K562 (cell line): ENCODE results near the gene PCSK6. TPM values are rescaled to one million over a fixed set of nuclear protein-coding genes. Genes with fewer than 3 reads are reported as not detected.
A peak's percentile ranks its signal among the peaks of the same experiment; 100 is the strongest.

Source experiments
- ATAC-seq: fragments of 200-7000 bp; cut with Tn5 transposase; 3 replicates; pipeline ENCODE4 v1.9.1; 2020; ENCODE audit warnings: moderate library complexity
- BruUV-seq: library from RNA; stranded (reverse); fragments of 400-500 nt; replicated peaks from 2 replicates; lab custom pipeline; 2021; lab: Mats Ljungman, UMichigan
- CTCF ChIA-PET: fragments of 300-600 bp; formaldehyde crosslinking; extraction: SDS; loops from one replicate; lab custom pipeline; 2021; ENCODE audit warnings: low intra/inter-chr PET ratio; lab: Yijun Ruan, JAX
- POLR2A ChIA-PET: fragments of 300-600, 350-650 bp; sonication (Branson Sonifier 250); formaldehyde crosslinking; extraction: SDS; loops from one replicate; lab custom pipeline; 2021; ENCODE audit warnings: antibody characterized with exemption, inconsistent platforms; lab: Yijun Ruan, JAX
- DNase-seq, 4 experiments: peaks; one replicate each; pipeline versions ENCODE4 v3.0.0 to v3.0.0-alpha.2; 2011 to 2018; ENCODE audit warnings: low spot score in 3 of 4, mixed read lengths in 3 of 4; ENCODE audit errors: extremely low read depth in 1 of 4
- FAIRE-seq: peaks from 2 replicates; lab custom pipeline; 2011; peaks lifted over from hg19 to GRCh38; lab: Jason Lieb, UNC
- H2AFZ ChIP-seq: 2 replicates; pipeline ENCODE4 v1.6.0; 2011; ENCODE audit warnings: low read depth, low read length, control low read depth, inconsistent platforms
- H3K27ac ChIP-seq: fragments of 200-600 bp; 3 replicates; pipeline ENCODE4 v1.8.0; 2011; ENCODE audit warnings: low read depth, mild to moderate bottlenecking, control low read depth, inconsistent platforms, low read length, moderate library complexity, mixed read lengths; ENCODE audit errors: extremely low read depth
- H3K27me3 ChIP-seq, 2 experiments: fragments of 300-600 bp in 1 of 2; 2 replicates in 1 of 2; 3 replicates in 1 of 2; pipeline versions ENCODE4 v1.6.0 to v1.8.0; 2011; ENCODE audit warnings: inconsistent platforms in 2 of 2, low read length in 2 of 2, mild to moderate bottlenecking in 1 of 2, mixed read lengths in 1 of 2, moderate library complexity in 1 of 2; ENCODE audit not compliant: control insufficient read depth in 2 of 2, insufficient read depth in 2 of 2
- H3K36me3 ChIP-seq: fragments of 300-600 bp; 3 replicates; pipeline ENCODE4 v1.8.0; 2011; ENCODE audit warnings: mild to moderate bottlenecking, low read length, inconsistent platforms; ENCODE audit not compliant: control insufficient read depth, insufficient read depth
- H3K4me1 ChIP-seq, 2 experiments: fragments of 200-600 bp in 1 of 2; replicated peaks in 1 of 2; 2 replicates in 1 of 2; 3 replicates in 1 of 2; pipeline versions ENCODE4 v1.5.1 to v1.8.0; 2011; ENCODE audit warnings: inconsistent platforms in 2 of 2, low read length in 2 of 2, mild to moderate bottlenecking in 1 of 2, mixed read lengths in 1 of 2, moderate library complexity in 1 of 2; ENCODE audit not compliant: control insufficient read depth in 2 of 2, insufficient read depth in 2 of 2
- H3K4me2 ChIP-seq: 2 replicates; pipeline ENCODE4 v1.6.1; 2011; ENCODE audit warnings: low read length, control low read depth, inconsistent platforms, mixed read lengths; ENCODE audit not compliant: insufficient read depth
- H3K4me3 ChIP-seq: fragments of 200-600 bp; sonication (generic), shearing (Covaris generic); 2 replicates; pipeline ENCODE4 v1.5.1; 2016; ENCODE audit warnings: control low read depth, inconsistent platforms
- H3K79me2 ChIP-seq: fragments of 200-600 bp; 3 replicates; pipeline ENCODE4 v1.8.0; 2011; ENCODE audit warnings: low read length, inconsistent platforms; ENCODE audit not compliant: control insufficient read depth, insufficient read depth
- H3K9ac ChIP-seq, 2 experiments: 2 replicates each; pipeline versions ENCODE4 v1.6.0 to v1.6.1; 2011; ENCODE audit warnings: low read depth in 2 of 2, low read length in 2 of 2, control low read depth in 1 of 2, inconsistent platforms in 1 of 2, mild to moderate bottlenecking in 1 of 2, mixed read lengths in 1 of 2; ENCODE audit not compliant: insufficient read depth in 1 of 2
- H3K9me1 ChIP-seq: one replicate; pipeline ENCODE4 v1.6.0; 2011; ENCODE audit warnings: inconsistent platforms, mild to moderate bottlenecking, low read length, moderate library complexity; ENCODE audit not compliant: control insufficient read depth, insufficient read depth
- H3K9me3 ChIP-seq: replicated peaks from 2 replicates; pipeline ENCODE4 v1.5.1; 2011; ENCODE audit warnings: low read depth, low read length, inconsistent platforms; ENCODE audit not compliant: control insufficient read depth, insufficient read depth
- H4K20me1 ChIP-seq: replicated peaks from 2 replicates; pipeline ENCODE4 v1.6.1; 2011; ENCODE audit warnings: low read length, inconsistent platforms, mixed read lengths; ENCODE audit not compliant: control insufficient read depth, insufficient read depth
- FOXO4 ChIP-seq: fragments of 450-650 bp; formaldehyde crosslinking; IDR thresholded peaks from 2 replicates; pipeline ENCODE4 v1.4.0; 2020; ENCODE audit warnings: mild to moderate bottlenecking, moderate library complexity
- RFX1 ChIP-seq: fragments of 450-650 bp; IDR thresholded peaks from 2 replicates; pipeline ENCODE4 v1.6.1; 2016; ENCODE audit warnings: mild to moderate bottlenecking, moderate library complexity
- ZNF445 ChIP-seq: fragments of 250-450 bp; sonication (Bioruptor Pico); IDR thresholded peaks from 2 replicates; pipeline ENCODE4 v1.4.0; 2020; ENCODE audit warnings: low read depth, mild to moderate bottlenecking, moderate library complexity
- WGBS: fragments of 100-300 bp; shearing (Covaris generic); methylation state at CpG from one replicate; pipeline ENCODE4 v1.1.6; 2016; ENCODE audit warnings: low coverage, mixed read lengths; ENCODE audit not compliant: insufficient coverage; ENCODE audit errors: missing lambda C conversion rate; 5-methylcytosine and 5-hydroxymethylcytosine counted together
- in situ Hi-C: fragments of 300-500 bp; cut with MboI; formaldehyde crosslinking; loops from 4 replicates; pipeline ENCODE4 v1.15.0; 2018; ENCODE audit warnings: inconsistent platforms, mixed read lengths
- intact Hi-C: fragments of 100-400 bp; cut with micrococcal nuclease; formaldehyde crosslinking; loops from 2 replicates; pipeline ENCODE4 v1.14.2; 2022
- polyA plus RNA-seq, 8 experiments: library from polyadenylated mRNA; depleted of rRNA in 4 of 8; stranded (reverse) in 5 of 8; unstranded in 3 of 8; fragments of >200 nt; fragmentation: Nextera tagmentation in 2 of 8; fragmentation: Illumina TruSeq in 1 of 8; extraction: Ambion mirVana in 2 of 8; extraction: Trizol in 1 of 8; gene quantifications; 2 replicates each; pipeline versions ENCODE4 v1.2.1 to v1.2.3, GENCODE V29; 2011 to 2014; ENCODE audit warnings: inconsistent platforms in 1 of 8, missing spikeins in 1 of 8
- total RNA-seq, 7 experiments: library from RNA; depleted of rRNA in 6 of 7; stranded (reverse); fragments of >200 nt in 6 of 7; fragmentation: Illumina TruSeq in 2 of 7; extraction: Trizol in 2 of 7; gene quantifications; 2 replicates each; pipeline versions ENCODE4 v1.2.1 to v1.2.3, GENCODE V29; 2011 to 2021; ENCODE audit warnings: low replicate concordance in 1 of 7

The PCSK6 gene
- total and polyA plus RNA-seq, 9 of the 15 experiments (the other 6 are each of a cell fraction or from before 2014, with no cell fraction given) = 2.2 to 32.6 (median 14.5) TPM

- H3K4me1 ChIP-seq = peaks cover 16 to 36% of the 10 kb centered on the region in 2 experiments; a peak in 4 of 5 replicates
- peaks cover 0 to 23% of the 10 kb centered on the region in 2 experiments; a peak in 1 of 5 replicates for H3K27me3 ChIP-seq
- no peaks in the 10 kb centered on the region for H3K9me3 ChIP-seq
- no peak for ATAC-seq
- FAIRE-seq = no peak
- H3K79me2 ChIP-seq = peaks cover 20% of the 10 kb centered on the region; the same call in 2 of the 3 replicates
- 52% methylated on average over 15 of the region's 15 CpGs for WGBS
- intact Hi-C loops = no loop called here
- DNase-seq = no peak
- ChIA-PET CTCF (no interaction called here), POLR2A (interaction anchor here (0.6 kb wide), 2 partner anchors 59 to 276 kb away, joined by 3 to 5 read pairs; no protein-coding TSS in a partner anchor)
- H3K9me1 ChIP-seq = no peaks in the 10 kb centered on the region
- H2AFZ ChIP-seq = no peak overlapping the region
- peaks cover 11% of the 10 kb centered on the region for H3K36me3 ChIP-seq
- H3K9ac ChIP-seq = no peak overlapping the region
- no peak overlapping the region for H3K4me3 ChIP-seq
- in situ Hi-C loops = no loop called here
- BruUV-seq = no TSS peak
- peaks cover 19% of the 10 kb centered on the region; the same call in 1 of the 2 replicates for H4K20me1 ChIP-seq
- no peak overlapping the region for H3K4me2 ChIP-seq
- TF ChIP-seq RFX1 = peak; percentile 78
- no peak for TF ChIP-seq FOXO4 (CRISPR knock-in tag)
- TF ChIP-seq ZNF445 (CRISPR knock-in tag) = no peak
- no peak overlapping the region for H3K27ac ChIP-seq
These were observed 9.5 kb downstream of the PCSK6 start for GRCh38 chr15:101479851-101480612.
